Testis (tissue), 2 donors: ENCODE measurements around the gene RNF227.

Experiments
- POLR2A ChIP-seq: fragments of 450-650 bp; IDR thresholded peaks from one replicate; pipeline ENCODE4 v1.6.1; 2017; ENCODE audit warnings: antibody characterized with exemption, mild to moderate bottlenecking, moderate library complexity
- TF ChIP-seq, protein P1 (sequence below), 3 experiments: fragments of 450-650 bp in 2 of 3; fragments of 200-600 bp in 1 of 3; sonication (generic) in 1 of 3; IDR thresholded peaks; one replicate each; pipeline ENCODE4 v1.5.1; 2016 to 2019; ENCODE audit warnings: antibody characterized with exemption in 3 of 3, mild to moderate bottlenecking in 2 of 3, moderate library complexity in 1 of 3

DNA sequence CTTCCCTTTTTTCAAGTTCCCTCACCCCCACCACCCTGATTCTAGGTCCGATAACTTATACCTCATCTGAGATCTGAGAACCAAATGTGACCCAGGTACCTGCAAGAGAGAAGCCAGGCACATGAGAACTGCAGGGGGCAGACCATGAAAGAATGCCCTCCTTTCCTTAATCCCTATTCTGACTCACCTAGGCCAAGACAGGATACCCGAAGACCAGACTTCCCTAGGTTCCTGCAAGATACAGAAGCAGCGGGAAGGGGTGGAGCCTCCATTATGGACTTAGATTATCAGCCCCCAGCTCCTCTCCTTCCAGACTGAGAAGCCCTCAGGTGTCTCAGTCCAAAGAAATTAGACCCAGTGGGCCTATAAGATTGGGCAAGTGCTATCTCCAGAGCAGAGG lies 11.5 kb upstream of the RNF227 start:
- TF ChIP-seq, protein P1, sequence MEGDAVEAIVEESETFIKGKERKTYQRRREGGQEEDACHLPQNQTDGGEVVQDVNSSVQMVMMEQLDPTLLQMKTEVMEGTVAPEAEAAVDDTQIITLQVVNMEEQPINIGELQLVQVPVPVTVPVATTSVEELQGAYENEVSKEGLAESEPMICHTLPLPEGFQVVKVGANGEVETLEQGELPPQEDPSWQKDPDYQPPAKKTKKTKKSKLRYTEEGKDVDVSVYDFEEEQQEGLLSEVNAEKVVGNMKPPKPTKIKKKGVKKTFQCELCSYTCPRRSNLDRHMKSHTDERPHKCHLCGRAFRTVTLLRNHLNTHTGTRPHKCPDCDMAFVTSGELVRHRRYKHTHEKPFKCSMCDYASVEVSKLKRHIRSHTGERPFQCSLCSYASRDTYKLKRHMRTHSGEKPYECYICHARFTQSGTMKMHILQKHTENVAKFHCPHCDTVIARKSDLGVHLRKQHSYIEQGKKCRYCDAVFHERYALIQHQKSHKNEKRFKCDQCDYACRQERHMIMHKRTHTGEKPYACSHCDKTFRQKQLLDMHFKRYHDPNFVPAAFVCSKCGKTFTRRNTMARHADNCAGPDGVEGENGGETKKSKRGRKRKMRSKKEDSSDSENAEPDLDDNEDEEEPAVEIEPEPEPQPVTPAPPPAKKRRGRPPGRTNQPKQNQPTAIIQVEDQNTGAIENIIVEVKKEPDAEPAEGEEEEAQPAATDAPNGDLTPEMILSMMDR (IDR thresholded peaks at IDR 0.05): no peak
- TF ChIP-seq POLR2A: no peak
